PFSK-1 (cell line): ENCODE measurements around the gene STX1A.

ENCODE experiments used
- FOXP2 ChIP-seq: optimal IDR thresholded peaks from 2 replicates; pipeline ENCODE3; 2011; ENCODE audit warnings: borderline replicate concordance, control low read depth, inconsistent platforms; ENCODE audit not compliant: insufficient read depth; ENCODE audit errors: extremely low read length, extremely low read depth
- POLR2AphosphoS5 ChIP-seq: IDR thresholded peaks from 2 replicates; pipeline ENCODE4 v1.6.1; 2012; ENCODE audit warnings: low read depth, mild to moderate bottlenecking, control low read depth, low read length, moderate library complexity
- SIN3A ChIP-seq: IDR thresholded peaks from 2 replicates; pipeline ENCODE4 v1.6.1; 2012; ENCODE audit warnings: mild to moderate bottlenecking, low read length, moderate library complexity, borderline replicate concordance; ENCODE audit not compliant: insufficient read depth
- TAF1 ChIP-seq: IDR thresholded peaks from 2 replicates; pipeline ENCODE4 v1.6.1; 2012; ENCODE audit warnings: low read length, control low read depth, borderline replicate concordance; ENCODE audit not compliant: insufficient read depth
- TF ChIP-seq, protein P1 (sequence below), 2 experiments: IDR thresholded peaks; 2 replicates each; pipeline versions ENCODE4 v1.6.1 to v1.8.0; 2011 to 2012; ENCODE audit warnings: low read depth in 2 of 2, low read length in 2 of 2, control low read depth in 1 of 2, inconsistent platforms in 1 of 2, mild to moderate bottlenecking in 1 of 2, moderate library complexity in 1 of 2; ENCODE audit not compliant: insufficient read depth in 1 of 2

DNA sequence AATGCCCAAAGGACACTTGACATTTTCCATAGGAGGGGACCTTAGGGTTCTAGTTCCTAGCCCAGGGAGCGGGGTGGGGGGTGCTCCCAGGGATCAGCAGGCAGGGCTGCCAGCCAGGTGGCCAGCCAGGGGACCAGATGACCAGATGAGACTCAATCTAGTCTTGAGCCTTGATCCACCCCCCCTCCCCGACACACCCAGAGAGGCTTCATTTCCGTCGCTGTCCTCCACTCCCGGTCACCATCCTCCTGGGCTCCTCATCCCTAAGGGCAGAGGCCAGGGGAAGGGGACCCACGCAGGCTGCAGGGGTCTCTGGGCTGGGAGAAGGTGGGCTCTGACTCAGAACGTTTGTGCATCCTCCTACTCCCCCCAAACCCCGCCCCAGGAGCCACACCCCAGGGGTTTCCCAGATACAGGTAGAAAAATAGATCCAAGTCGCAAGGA, 1.0 kb downstream of the STX1A start:
- TF ChIP-seq TAF1 (no peak), FOXP2 (no peak), POLR2AphosphoS5 (no peak), SIN3A (no peak)
- TF ChIP-seq, protein P1, sequence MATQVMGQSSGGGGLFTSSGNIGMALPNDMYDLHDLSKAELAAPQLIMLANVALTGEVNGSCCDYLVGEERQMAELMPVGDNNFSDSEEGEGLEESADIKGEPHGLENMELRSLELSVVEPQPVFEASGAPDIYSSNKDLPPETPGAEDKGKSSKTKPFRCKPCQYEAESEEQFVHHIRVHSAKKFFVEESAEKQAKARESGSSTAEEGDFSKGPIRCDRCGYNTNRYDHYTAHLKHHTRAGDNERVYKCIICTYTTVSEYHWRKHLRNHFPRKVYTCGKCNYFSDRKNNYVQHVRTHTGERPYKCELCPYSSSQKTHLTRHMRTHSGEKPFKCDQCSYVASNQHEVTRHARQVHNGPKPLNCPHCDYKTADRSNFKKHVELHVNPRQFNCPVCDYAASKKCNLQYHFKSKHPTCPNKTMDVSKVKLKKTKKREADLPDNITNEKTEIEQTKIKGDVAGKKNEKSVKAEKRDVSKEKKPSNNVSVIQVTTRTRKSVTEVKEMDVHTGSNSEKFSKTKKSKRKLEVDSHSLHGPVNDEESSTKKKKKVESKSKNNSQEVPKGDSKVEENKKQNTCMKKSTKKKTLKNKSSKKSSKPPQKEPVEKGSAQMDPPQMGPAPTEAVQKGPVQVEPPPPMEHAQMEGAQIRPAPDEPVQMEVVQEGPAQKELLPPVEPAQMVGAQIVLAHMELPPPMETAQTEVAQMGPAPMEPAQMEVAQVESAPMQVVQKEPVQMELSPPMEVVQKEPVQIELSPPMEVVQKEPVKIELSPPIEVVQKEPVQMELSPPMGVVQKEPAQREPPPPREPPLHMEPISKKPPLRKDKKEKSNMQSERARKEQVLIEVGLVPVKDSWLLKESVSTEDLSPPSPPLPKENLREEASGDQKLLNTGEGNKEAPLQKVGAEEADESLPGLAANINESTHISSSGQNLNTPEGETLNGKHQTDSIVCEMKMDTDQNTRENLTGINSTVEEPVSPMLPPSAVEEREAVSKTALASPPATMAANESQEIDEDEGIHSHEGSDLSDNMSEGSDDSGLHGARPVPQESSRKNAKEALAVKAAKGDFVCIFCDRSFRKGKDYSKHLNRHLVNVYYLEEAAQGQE (IDR thresholded peaks at IDR 0.05; ENCODE audit: insufficient read depth in 1 of 2, low read depth in 2 of 2, low read length in 2 of 2): no peak
